DND-41 (cell line): ENCODE results near the gene KCNT1.

Experiments used
- EZH2 ChIP-seq: IDR thresholded peaks from 3 replicates; pipeline ENCODE4 v1.6.1; 2012; ENCODE audit warnings: borderline replicate concordance, low read depth, mild to moderate bottlenecking, moderate library complexity, low read length, inconsistent platforms; ENCODE audit not compliant: severe bottlenecking
- TF ChIP-seq, protein P1 (sequence below): IDR thresholded peaks from 2 replicates; pipeline ENCODE4 v1.5.1; 2012; ENCODE audit warnings: borderline replicate concordance, low read length, moderate library complexity, mild to moderate bottlenecking; ENCODE audit not compliant: poor library complexity, severe bottlenecking; ENCODE audit errors: extremely low read depth

DNA sequence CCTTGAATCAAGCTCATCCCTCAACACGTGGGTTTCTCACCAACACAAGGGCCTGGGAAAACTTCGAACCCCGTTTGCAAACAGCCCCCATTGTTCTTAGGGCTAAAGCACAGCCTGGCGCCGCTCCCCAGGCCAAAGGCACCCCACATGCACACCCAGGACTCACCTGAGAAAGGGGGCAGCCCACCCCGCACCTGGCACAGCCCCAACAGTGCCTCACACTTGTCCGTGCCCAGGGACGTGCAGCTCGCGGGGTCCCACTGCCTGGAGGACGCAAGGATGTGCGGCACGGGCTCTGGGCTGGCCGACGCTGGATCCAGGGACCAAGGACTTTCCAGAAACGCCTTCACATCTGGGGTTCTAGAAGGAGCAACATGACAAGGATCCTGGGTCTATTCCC is 5.5 kb upstream of the KCNT1 start:
- TF ChIP-seq, protein P1, sequence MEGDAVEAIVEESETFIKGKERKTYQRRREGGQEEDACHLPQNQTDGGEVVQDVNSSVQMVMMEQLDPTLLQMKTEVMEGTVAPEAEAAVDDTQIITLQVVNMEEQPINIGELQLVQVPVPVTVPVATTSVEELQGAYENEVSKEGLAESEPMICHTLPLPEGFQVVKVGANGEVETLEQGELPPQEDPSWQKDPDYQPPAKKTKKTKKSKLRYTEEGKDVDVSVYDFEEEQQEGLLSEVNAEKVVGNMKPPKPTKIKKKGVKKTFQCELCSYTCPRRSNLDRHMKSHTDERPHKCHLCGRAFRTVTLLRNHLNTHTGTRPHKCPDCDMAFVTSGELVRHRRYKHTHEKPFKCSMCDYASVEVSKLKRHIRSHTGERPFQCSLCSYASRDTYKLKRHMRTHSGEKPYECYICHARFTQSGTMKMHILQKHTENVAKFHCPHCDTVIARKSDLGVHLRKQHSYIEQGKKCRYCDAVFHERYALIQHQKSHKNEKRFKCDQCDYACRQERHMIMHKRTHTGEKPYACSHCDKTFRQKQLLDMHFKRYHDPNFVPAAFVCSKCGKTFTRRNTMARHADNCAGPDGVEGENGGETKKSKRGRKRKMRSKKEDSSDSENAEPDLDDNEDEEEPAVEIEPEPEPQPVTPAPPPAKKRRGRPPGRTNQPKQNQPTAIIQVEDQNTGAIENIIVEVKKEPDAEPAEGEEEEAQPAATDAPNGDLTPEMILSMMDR = no peak
- no peak for TF ChIP-seq EZH2
